NOMO-1 (cell line): ENCODE results near the gene CTIF.

ENCODE experiments used
- DNase-seq, 2 experiments: peaks; one replicate each; lab custom pipeline; 2025; ENCODE audit not compliant: unreplicated experiment in 2 of 2; lab: John Stamatoyannopoulos, UW

Gene CTIF

DNA sequence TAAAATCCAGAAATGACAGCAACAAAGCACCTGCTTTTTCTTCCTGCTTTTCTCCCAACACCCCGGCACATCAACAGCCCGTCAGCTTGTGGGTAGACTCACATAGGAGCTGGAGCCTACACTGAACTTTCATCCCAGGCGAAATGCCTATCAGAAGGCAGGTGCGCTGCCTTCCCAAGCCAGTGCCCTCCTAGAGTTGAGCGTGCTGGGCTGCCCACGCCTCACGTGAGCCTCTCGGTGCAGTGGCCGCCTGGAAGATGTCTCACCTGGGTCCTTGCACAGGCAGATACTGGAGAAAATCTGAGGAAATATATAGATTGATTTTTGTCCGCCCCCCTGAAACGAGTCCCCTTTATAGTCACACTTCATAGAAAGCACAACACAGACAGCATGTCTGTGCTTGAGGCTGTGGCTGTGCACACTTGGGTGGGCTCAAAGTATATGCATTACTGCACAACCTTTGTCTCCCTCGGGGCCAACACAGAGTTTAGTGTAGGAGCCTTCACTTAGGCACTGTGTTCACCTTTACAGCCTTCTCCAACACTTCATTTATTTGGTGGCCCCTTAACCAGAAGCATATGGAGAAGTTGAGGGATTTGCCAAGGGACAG is 299.4 kb downstream of the CTIF start:
- no peak for DNase-seq

DNA sequence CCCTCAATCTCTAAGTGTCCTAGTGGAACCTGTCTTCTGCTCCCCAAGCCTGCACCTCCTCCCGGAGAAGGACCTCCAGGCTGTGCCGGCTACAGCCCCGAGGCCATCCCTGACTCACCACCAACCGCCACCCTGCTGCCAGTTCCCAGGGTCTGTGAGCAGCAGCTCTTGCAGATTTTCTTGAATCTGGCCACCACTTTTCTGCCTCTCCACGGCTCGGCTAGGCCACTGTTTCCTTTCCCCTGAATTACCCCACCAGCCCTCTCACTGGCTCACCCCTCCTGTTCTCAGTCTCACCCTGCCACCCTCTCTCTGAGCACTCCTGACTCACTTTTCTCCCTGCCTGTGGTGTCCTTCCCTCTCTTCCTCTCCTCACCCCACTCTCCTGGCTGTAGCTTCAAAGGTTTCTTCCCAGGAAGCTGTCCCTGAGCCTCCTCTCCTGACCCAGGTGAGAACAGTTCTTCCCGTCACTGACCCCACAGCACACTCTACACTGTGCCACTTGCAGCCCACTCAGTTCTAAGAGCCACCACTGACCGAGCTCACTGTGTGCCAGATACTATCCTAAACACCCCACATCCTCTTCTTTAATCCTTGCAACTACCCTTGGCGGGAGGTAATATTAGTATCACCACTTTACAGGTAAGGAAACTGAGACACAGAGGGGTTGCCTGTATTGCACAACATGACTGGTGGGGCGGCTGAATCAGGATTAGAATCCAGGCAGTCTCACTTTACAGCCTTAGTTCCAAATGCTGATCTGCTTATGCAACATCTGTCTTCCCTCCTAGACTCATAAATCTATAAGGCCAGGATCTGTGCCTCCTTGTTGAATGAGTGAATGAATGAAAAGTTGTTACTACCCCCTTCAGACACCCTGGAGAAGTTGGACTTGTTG is 300.3 kb downstream of the CTIF start:
- DNase-seq = peak; percentile 49 to 51

GRCh38 chr18:48839819-48840490 is 301.1 kb downstream of the CTIF start:
- DNase-seq = no peak

- DNase-seq = no peak
Observed at GRCh38 chr18:48840491-48840877, 301.7 kb downstream of the CTIF start.

DNA sequence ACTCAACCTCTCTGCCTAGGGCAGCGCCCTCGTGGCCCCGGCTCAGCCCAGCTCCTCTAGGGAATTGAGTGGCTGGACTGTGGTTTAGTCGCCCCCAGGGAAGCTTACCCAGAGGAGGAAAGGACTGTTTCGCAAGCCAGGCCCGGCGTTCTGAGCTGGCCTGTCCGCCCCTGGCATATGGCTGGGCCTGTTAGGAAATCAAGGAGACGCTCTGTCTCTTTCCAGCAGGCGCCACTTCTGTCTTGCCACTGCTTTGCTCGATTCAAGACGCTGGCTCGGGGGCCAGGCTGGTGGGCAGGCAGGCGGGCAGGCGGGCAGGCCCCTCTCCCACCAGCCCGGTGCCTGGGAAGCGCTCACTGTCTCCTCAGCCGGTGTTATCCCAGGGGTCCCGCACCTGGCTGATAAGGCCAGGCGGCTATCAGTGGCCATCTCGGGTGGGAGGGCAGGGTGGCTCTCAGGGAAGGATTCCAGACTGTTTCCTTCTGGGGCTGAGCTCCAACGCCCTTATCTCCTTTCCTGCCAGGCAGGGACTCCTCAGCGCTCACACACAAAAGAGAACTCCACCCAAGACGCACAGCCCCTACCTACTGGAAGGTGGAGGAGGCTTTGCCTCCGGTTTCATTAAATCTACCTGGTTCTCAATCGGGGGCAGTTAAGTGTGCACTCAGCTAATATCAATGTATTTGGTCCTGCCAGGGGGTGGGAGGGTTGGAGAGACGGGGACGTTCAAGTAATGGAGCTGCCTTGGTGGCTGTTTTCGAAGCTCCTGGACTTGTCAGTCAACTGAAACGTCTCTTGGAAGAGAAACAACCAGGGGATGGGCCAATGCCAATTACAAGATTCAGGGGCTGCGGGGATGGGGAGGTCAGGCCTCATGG is 302.8 kb downstream of the CTIF start:
- peak; percentile 23 to 48 for DNase-seq

- DNase-seq = no peak
Observed at GRCh38 chr18:48842259-48843061, 303.6 kb downstream of the CTIF start.

GRCh38 chr18:48843162-48843561 is 304.3 kb downstream of the CTIF start:
- DNase-seq = no peak

- no peak for DNase-seq
Observed at GRCh38 chr18:48843596-48843995, 304.8 kb downstream of the CTIF start.

DNA sequence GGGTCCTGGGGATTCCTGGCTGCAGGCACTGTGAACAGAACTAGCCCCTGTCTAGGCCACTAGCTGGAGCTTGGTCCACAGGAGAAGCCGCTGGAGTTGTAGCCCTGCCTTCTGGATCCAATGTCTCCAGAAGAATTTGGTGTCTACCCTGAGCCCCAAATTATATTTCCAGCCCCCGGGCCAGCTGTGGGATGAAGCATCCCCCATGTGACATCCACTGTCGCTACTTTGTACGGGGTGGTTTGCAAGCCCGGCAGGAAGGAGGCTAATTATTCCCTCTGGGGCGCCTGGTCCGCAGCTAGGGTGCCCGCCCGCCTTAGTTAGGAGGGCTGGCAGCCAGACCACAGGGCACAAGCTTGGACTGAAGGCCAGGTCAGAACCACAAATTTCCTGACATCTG is 305.4 kb downstream of the CTIF start:
- no peak for DNase-seq

DNA sequence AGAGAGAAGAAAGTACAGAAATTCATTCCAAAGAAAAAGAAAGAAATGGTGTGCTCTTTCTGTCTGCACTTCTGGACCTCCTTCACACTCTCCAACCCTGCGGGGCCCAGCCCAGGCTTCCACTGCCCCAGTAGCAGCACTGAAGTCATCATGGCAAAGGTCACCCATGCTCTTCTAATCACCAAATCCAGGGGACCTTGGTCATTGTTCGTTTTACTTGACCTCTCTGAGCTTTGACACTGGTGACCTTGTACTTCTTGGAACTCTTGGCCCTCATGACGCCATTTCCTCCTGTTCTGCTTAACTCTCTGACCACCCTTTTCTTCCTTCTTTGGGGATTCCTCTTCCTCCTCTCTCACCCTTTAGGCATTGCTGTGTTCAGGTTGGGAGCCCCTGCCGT is 306.3 kb downstream of the CTIF start:
- no peak for DNase-seq

DNA sequence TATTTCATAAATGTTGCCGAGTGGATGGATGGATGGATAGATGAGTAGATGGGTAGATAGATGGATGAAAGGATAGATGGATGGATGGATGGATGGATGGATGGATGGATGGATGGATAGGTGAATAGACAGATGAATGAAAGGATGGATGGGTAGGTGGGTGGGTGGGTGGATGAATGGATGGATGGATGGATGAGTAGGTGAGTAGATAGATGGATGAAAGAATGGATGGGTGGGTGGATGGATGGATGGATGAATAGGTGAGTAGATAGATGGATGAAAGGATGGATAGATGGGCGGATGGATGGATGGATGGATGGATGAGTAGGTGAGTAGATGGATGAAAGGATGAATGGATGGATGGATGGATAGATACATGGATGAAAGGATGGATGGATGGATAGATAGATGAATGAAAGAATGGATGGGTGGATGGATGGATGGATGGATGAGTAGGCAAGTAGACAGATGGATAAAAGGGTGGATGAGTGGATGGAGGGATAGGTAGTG is 307.6 kb downstream of the CTIF start:
- DNase-seq = no peak

DNA sequence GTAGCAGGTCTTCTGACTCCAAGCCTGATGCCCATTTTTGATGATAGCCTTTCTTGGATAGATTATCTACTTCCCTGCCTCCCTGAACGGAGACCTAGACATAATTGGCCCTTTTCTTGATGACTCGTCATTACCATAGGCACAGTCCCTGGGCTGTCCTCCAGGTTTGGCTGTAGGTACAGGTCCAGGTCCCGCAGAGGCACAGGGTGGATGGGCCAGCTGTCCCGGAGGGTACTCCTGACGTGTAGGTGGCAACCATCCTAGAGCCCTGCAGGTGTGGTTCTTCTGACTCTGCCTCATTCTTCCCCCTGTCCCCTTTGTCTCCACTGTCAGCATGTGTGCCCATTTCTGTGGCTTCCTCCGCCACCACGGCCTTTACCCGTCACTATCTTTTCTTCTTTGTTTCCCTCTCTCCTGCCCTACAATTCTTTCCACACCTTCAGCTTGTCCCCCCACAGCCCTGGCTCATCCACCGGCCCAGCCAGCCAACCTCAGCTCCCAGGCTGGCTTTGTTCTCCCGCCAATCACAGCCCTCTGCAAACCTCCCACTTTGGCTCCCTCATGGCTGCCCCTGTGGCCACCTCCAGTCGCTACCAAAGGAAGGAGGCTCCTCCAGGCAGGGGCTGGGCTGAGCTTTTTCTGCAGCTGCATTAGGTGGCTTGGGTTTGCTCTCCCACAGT is 309.1 kb downstream of the CTIF start:
- no peak for DNase-seq

DNA sequence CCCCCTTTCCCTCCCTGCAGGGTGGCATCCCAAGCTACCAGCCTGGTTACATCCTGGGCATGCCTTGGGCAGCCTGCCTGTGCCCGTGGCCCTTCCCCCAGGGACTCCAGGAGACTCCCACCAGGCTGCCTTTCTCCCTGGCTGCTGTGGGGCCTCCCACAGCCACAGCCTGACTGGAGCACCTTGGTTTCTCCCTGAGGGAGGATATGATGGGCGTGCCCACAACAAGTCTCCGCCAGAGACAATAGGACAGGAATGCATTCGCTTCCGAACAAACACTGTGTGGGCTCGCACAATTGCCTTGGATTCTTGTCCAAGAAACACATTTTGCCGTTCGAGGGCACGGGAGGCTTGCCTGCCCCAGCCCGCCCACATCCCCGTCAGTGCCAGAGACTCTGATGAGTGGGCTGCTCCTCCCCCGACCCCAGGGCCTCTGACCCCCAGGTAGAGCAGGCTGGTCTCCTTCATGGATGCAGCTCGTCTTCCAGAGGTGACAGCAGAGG is 309.9 kb downstream of the CTIF start:
- no peak for DNase-seq

DNA sequence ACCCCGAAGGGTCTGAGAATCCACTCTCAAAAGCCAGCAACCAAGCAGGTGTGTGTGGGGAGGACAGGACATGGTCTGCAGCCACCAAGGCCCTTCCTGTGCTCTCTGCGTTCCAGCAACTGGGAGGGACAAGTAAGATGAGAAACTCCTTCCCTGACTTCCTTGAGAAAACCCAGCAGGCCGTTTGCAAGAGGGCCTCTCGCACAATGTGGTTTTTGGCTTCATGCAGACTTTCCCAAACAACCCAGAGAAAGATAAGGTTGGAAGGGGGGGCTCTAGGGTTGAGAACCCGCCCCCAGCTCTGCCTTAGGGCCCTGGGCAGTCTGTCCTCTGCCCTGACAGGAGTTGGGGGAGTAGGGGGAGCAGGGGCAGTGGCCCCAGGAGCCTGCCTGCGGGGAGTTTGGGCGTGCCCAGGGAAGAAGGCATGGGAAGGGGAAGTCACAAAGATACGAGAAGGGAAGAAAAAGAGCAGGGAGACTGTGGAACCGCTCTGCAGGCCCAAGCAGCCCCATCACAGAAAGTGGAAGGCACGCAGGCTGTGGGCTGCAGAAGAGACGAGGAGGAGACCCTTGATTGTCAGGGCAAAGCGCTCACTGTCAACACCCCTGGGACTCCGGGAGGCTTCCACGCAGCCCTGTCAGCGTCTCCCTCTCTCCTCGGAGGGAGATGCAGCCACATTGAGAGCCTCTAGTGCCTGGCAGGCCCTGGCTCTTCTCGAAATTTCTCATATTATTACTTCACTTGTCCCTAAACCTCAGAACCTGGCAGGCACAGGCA is 312.2 kb downstream of the CTIF start:
- DNase-seq = no peak

GRCh38 chr18:48851599-48851960 is 312.7 kb downstream of the CTIF start:
- no peak for DNase-seq

DNA sequence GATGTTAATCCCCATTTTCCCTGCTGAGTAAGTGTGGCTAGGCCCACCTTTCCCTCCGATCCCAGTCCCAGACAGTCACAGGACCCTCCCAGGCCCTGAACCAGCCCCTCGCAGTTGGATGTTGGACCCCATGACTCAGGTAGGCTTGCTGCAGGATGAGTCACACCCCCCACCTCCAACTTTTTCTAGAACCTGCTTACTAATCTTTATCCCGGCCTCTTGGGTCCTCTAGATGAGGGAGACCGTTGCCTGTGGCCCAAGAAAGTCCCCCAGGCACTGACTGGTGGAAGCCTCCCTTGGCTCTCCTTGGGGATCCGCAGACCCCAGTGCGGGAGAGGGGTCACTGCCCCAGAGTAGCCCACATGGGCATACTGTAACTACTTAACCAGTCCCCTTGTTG is 313.5 kb downstream of the CTIF start:
- no peak for DNase-seq

- no peak for DNase-seq
Observed at GRCh38 chr18:48852794-48853193, 314.0 kb downstream of the CTIF start.

DNA sequence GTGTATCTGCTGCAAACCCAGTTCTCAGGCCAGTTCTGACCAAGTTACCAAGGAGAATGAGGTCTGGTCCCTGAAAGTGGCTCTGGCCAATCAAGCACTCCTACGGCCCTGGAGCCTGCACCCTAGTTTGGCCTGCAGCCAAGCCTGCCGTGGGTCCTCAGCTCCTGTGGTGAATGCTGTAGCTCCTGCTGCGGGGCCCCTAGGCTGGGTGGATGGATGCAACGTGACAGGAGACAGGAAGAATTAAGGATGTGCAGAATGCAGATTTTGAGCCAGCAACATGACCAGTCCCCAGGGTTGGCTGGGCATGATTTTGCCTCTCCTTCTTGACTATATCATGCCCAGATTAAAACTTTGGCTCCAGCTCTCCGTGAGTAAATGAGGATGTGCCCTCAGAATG is 314.8 kb downstream of the CTIF start:
- no peak for DNase-seq
